ENCODE data around the gene CREG1. TPM values are rescaled to one million over a fixed set of nuclear protein-coding genes. Genes with fewer than 3 reads are reported as not detected.
"Not testable (repeated sequence)": the region's sequence is repeated elsewhere in the genome, so short reads cannot be mapped to it uniquely, and the experiment has no call there.

CREG1 gene
- total RNA-seq, 1 donor from 2014 or later: 19.2 TPM

GRCh38 chr1:167555971-167556714, 2.6 kb upstream of the CREG1 start:
- no peak for DNase-seq (ENCODE audit: extremely low spot score, unreplicated experiment)
- Mint-ChIP-seq H3K4me3 (ENCODE audit: unreplicated experiment) (no peak overlapping the region), H3K9me3 (ENCODE audit: unreplicated experiment) (no peaks in the 10 kb centered on the region), H3K27me3 (ENCODE audit: unreplicated experiment) (peaks cover 25% of the 10 kb centered on the region), H3K27ac (ENCODE audit: unreplicated experiment) (no peak overlapping the region), H3K36me3 (ENCODE audit: unreplicated experiment) (no peaks in the 10 kb centered on the region), H3K4me1 (ENCODE audit: unreplicated experiment) (peaks cover 11% of the 10 kb centered on the region)
- TF ChIP-seq, protein P1, sequence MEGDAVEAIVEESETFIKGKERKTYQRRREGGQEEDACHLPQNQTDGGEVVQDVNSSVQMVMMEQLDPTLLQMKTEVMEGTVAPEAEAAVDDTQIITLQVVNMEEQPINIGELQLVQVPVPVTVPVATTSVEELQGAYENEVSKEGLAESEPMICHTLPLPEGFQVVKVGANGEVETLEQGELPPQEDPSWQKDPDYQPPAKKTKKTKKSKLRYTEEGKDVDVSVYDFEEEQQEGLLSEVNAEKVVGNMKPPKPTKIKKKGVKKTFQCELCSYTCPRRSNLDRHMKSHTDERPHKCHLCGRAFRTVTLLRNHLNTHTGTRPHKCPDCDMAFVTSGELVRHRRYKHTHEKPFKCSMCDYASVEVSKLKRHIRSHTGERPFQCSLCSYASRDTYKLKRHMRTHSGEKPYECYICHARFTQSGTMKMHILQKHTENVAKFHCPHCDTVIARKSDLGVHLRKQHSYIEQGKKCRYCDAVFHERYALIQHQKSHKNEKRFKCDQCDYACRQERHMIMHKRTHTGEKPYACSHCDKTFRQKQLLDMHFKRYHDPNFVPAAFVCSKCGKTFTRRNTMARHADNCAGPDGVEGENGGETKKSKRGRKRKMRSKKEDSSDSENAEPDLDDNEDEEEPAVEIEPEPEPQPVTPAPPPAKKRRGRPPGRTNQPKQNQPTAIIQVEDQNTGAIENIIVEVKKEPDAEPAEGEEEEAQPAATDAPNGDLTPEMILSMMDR (IDR thresholded peaks at IDR 0.05): peak; percentile 87

DNA sequence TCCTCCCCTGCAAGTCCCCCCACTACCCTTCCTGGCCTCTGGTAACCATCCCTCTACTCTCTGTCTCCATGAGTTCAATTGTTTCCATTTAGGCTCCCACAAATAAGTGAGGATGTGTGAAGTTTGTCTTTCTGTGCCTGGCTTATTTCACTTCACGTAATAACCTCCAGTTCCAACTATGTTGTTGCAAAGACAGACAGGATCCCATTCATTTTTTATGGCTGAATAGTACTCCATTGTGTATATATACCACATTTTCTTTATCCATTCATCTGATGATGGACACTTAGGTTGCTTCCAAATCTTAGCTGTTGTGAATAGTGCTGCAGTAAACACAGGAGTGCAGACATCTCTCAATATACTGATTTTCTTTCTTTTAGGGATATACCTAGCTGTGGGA, 1.5 kb upstream of the CREG1 start:
- H3K9me3 Mint-ChIP-seq (ENCODE audit: unreplicated experiment); DNase-seq (ENCODE audit: extremely low spot score, unreplicated experiment); H3K27ac Mint-ChIP-seq (ENCODE audit: unreplicated experiment); H3K4me3 Mint-ChIP-seq (ENCODE audit: unreplicated experiment); H3K36me3 Mint-ChIP-seq (ENCODE audit: unreplicated experiment): not testable (repeated sequence)
- H3K4me1 Mint-ChIP-seq (ENCODE audit: unreplicated experiment): peaks cover 11% of the 10 kb centered on the region
- H3K27me3 Mint-ChIP-seq (ENCODE audit: unreplicated experiment): peaks cover 21% of the 10 kb centered on the region

DNA sequence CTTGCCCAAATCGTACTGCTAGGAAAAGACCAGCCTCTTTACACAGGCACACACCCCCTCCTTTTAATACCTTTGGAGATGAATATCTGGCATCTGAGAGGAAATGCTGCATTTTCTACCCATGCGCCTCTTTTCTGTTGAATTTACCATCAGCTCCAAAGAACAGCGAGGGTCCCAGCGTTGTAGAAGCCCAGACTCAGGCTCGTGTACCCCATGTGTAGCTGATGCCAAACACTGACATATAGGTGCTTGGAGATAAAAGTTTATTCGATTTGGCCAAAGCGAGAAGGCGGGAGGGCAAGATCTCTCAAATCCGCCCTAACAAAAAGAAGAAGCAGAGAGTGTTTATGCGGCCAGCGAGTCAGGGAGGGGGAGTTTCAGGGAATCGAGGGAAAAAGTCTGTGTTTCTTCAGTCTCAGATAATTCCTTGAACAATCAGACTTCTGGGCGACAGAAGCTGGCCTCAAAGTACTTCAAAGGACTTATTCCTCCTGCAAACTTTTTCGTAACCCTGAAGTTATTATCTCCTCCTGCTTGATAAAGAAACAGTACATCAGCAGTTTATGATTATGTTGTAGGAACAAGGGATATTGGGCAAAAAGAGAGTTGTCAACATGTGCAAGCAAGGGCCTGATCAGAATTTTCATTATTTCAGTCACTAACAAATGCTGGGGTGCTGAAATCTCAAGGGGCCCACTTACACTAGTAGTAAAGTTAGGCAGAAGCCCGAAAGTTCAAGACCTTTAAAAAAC, 642 bp upstream of the CREG1 start:
- Mint-ChIP-seq H3K27me3 (ENCODE audit: unreplicated experiment) (peaks cover 15% of the 10 kb centered on the region), H3K4me1 (ENCODE audit: unreplicated experiment) (peaks cover 11% of the 10 kb centered on the region), H3K27ac (ENCODE audit: unreplicated experiment) (no peak overlapping the region), H3K4me3 (ENCODE audit: unreplicated experiment) (peak overlapping the region; percentile 77), H3K36me3 (ENCODE audit: unreplicated experiment) (no peaks in the 10 kb centered on the region), H3K9me3 (ENCODE audit: unreplicated experiment) (no peaks in the 10 kb centered on the region)
- TF ChIP-seq, protein P1 (IDR thresholded peaks at IDR 0.05): no peak
- DNase-seq (ENCODE audit: extremely low spot score, unreplicated experiment): no peak

GRCh38 chr1:167551362-167551761, 2.2 kb downstream of the CREG1 start:
- no peak overlapping the region for H3K4me3 Mint-ChIP-seq (ENCODE audit: unreplicated experiment)
- peaks cover 7% of the 10 kb centered on the region for H3K27me3 Mint-ChIP-seq (ENCODE audit: unreplicated experiment)
- H3K4me1 Mint-ChIP-seq (ENCODE audit: unreplicated experiment): peaks cover 11% of the 10 kb centered on the region
- no peaks in the 10 kb centered on the region for H3K9me3 Mint-ChIP-seq (ENCODE audit: unreplicated experiment)
- TF ChIP-seq, protein P1 (IDR thresholded peaks at IDR 0.05): no peak
- no peaks in the 10 kb centered on the region for H3K36me3 Mint-ChIP-seq (ENCODE audit: unreplicated experiment)
- DNase-seq (ENCODE audit: extremely low spot score, unreplicated experiment): no peak
- H3K27ac Mint-ChIP-seq (ENCODE audit: unreplicated experiment): no peak overlapping the region

GRCh38 chr1:167548059-167548932, 5.3 kb downstream of the CREG1 start:
- Mint-ChIP-seq H3K4me3 (ENCODE audit: unreplicated experiment) (no peak overlapping the region), H3K27ac (ENCODE audit: unreplicated experiment) (no peak overlapping the region), H3K27me3 (ENCODE audit: unreplicated experiment) (no peaks in the 10 kb centered on the region), H3K36me3 (ENCODE audit: unreplicated experiment) (no peaks in the 10 kb centered on the region), H3K9me3 (ENCODE audit: unreplicated experiment) (no peaks in the 10 kb centered on the region), H3K4me1 (ENCODE audit: unreplicated experiment) (no peaks in the 10 kb centered on the region)
- TF ChIP-seq, protein P1 (IDR thresholded peaks at IDR 0.05): no peak
- no peak for DNase-seq (ENCODE audit: extremely low spot score, unreplicated experiment)
